ENCODE data around the gene RPL32. TPM values are rescaled to one million over a fixed set of nuclear protein-coding genes. Genes with fewer than 3 reads are reported as not detected.

The RPL32 gene
- total RNA-seq, 1 donor = 524 TPM

- no peak overlapping the region for H2AFZ ChIP-seq (ENCODE audit: low read length)
- peaks cover 3% of the 10 kb centered on the region for H3K27me3 ChIP-seq (ENCODE audit: insufficient read depth, low read length)
- H3K27ac ChIP-seq (ENCODE audit: low read depth, low read length) = no peak overlapping the region
- H3K4me2 ChIP-seq (ENCODE audit: insufficient read depth, low read length) = no peak overlapping the region
- H3K4me1 ChIP-seq (ENCODE audit: insufficient read depth, low read length) = no peaks in the 10 kb centered on the region
- no peaks in the 10 kb centered on the region for H3K36me3 ChIP-seq (ENCODE audit: insufficient read depth, low read length)
- H3K79me2 ChIP-seq (ENCODE audit: insufficient read depth, low read length) = no peaks in the 10 kb centered on the region
- peaks cover 2% of the 10 kb centered on the region for H3K9me3 ChIP-seq (ENCODE audit: low read depth, low read length)
- H4K20me1 ChIP-seq (ENCODE audit: insufficient read depth, low read length) = no peaks in the 10 kb centered on the region
- no peak for DNase-seq (ENCODE audit: insufficient read length, low spot score, missing footprints)
- H3K4me3 ChIP-seq (ENCODE audit: insufficient read depth, low read length) = no peak overlapping the region
- TF ChIP-seq, protein P1, sequence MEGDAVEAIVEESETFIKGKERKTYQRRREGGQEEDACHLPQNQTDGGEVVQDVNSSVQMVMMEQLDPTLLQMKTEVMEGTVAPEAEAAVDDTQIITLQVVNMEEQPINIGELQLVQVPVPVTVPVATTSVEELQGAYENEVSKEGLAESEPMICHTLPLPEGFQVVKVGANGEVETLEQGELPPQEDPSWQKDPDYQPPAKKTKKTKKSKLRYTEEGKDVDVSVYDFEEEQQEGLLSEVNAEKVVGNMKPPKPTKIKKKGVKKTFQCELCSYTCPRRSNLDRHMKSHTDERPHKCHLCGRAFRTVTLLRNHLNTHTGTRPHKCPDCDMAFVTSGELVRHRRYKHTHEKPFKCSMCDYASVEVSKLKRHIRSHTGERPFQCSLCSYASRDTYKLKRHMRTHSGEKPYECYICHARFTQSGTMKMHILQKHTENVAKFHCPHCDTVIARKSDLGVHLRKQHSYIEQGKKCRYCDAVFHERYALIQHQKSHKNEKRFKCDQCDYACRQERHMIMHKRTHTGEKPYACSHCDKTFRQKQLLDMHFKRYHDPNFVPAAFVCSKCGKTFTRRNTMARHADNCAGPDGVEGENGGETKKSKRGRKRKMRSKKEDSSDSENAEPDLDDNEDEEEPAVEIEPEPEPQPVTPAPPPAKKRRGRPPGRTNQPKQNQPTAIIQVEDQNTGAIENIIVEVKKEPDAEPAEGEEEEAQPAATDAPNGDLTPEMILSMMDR (IDR thresholded peaks at IDR 0.05; ENCODE audit: extremely low read depth, low read depth, low read length) = no peak
Measured at GRCh38 chr3:12865271-12865670, 23.9 kb upstream of the RPL32 start.

DNA sequence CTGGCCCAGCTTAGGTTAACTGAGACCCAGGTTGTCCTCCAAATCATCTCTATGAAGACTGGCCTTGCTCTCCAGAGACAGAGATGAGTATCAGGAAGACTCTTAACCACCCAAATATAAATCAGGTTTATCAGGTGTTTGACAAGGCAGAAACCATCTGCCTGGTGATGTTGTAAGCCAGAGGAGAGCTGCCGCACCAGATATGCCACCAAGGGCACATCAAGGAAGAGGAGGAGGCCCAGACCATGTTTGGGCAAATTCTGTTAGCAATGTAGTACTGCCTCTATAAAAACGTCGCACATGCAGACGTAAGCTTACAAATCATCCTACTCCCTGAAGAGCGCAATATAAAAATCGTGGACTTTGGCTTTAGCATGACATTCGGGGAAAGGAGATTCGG lies 21.0 kb upstream of the RPL32 start:
- Histone ChIP-seq H3K4me1 (ENCODE audit: insufficient read depth, low read length) (no peaks in the 10 kb centered on the region), H3K36me3 (ENCODE audit: insufficient read depth, low read length) (no peaks in the 10 kb centered on the region), H3K4me2 (ENCODE audit: insufficient read depth, low read length) (no peak overlapping the region), H3K79me2 (ENCODE audit: insufficient read depth, low read length) (no peaks in the 10 kb centered on the region), H3K9me3 (ENCODE audit: low read depth, low read length) (peaks cover 2% of the 10 kb centered on the region), H4K20me1 (ENCODE audit: insufficient read depth, low read length) (no peaks in the 10 kb centered on the region), H3K4me3 (ENCODE audit: insufficient read depth, low read length) (no peak overlapping the region), H2AFZ (ENCODE audit: low read length) (no peak overlapping the region), H3K27me3 (ENCODE audit: insufficient read depth, low read length) (peaks cover 10% of the 10 kb centered on the region), H3K27ac (ENCODE audit: low read depth, low read length) (no peak overlapping the region)
- TF ChIP-seq, protein P1 (IDR thresholded peaks at IDR 0.05; ENCODE audit: extremely low read depth, low read depth, low read length) = no peak
- DNase-seq (ENCODE audit: insufficient read length, low spot score, missing footprints) = no peak

DNA sequence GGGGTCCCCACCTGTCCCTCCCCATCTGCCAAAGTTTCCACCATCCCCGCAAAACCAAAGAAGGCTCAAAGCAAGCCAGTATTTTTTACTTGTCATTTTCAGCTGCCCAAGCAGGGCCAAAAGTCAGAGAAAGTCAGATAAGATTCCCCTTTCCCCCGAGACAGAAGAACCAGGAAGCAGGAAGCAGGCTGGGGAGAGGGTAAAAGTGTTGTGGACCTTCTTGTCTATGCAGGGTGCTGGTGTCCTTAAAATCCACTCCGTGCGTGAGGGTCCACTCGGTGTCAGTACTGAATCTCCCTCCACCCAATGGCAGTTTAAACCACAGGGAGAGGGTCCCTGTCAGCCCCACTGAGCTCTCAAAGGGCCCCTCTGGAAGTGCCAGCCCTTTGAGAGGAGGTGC lies 20.2 kb upstream of the RPL32 start:
- H2AFZ ChIP-seq (ENCODE audit: low read length) = no peak overlapping the region
- no peak overlapping the region for H3K27ac ChIP-seq (ENCODE audit: low read depth, low read length)
- no peak for DNase-seq (ENCODE audit: insufficient read length, low spot score, missing footprints)
- H3K79me2 ChIP-seq (ENCODE audit: insufficient read depth, low read length) = no peaks in the 10 kb centered on the region
- H3K36me3 ChIP-seq (ENCODE audit: insufficient read depth, low read length) = no peaks in the 10 kb centered on the region
- TF ChIP-seq, protein P1 (IDR thresholded peaks at IDR 0.05; ENCODE audit: extremely low read depth, low read depth, low read length) = no peak
- peaks cover 2% of the 10 kb centered on the region for H3K9me3 ChIP-seq (ENCODE audit: low read depth, low read length)
- H4K20me1 ChIP-seq (ENCODE audit: insufficient read depth, low read length) = no peaks in the 10 kb centered on the region
- H3K4me1 ChIP-seq (ENCODE audit: insufficient read depth, low read length) = no peaks in the 10 kb centered on the region
- H3K27me3 ChIP-seq (ENCODE audit: insufficient read depth, low read length) = peaks cover 12% of the 10 kb centered on the region
- H3K4me2 ChIP-seq (ENCODE audit: insufficient read depth, low read length) = no peak overlapping the region
- no peak overlapping the region for H3K4me3 ChIP-seq (ENCODE audit: insufficient read depth, low read length)

GRCh38 chr3:12859840-12860239 lies 18.5 kb upstream of the RPL32 start:
- H4K20me1 ChIP-seq (ENCODE audit: insufficient read depth, low read length) = no peaks in the 10 kb centered on the region

More at GRCh38 chr3:12859840-12860239, 18.5 kb upstream of the RPL32 start:
- Histone ChIP-seq H3K4me2 (ENCODE audit: insufficient read depth, low read length) (no peak overlapping the region), H3K4me3 (ENCODE audit: insufficient read depth, low read length) (no peak overlapping the region), H3K9me3 (ENCODE audit: low read depth, low read length) (no peaks in the 10 kb centered on the region), H3K27ac (ENCODE audit: low read depth, low read length) (no peak overlapping the region), H3K36me3 (ENCODE audit: insufficient read depth, low read length) (no peaks in the 10 kb centered on the region), H3K4me1 (ENCODE audit: insufficient read depth, low read length) (no peaks in the 10 kb centered on the region), H2AFZ (ENCODE audit: low read length) (no peak overlapping the region), H3K79me2 (ENCODE audit: insufficient read depth, low read length) (no peaks in the 10 kb centered on the region), H3K27me3 (ENCODE audit: insufficient read depth, low read length) (peaks cover 20% of the 10 kb centered on the region)
- DNase-seq (ENCODE audit: insufficient read length, low spot score, missing footprints) = no peak
- TF ChIP-seq, protein P1 (IDR thresholded peaks at IDR 0.05; ENCODE audit: extremely low read depth, low read depth, low read length) = no peak

Measured in osteoblast (primary cell).